Peyer's patch (tissue), 4 donors: ENCODE results near the gene STEAP4.

ENCODE experiments used
- CTCF ChIP-seq, 6 experiments: fragments of 450-650 bp in 4 of 6; fragments of 200-600 bp in 2 of 6; sonication (generic) in 1 of 6; IDR thresholded peaks; one replicate each; pipeline ENCODE4 v1.5.1; 2017 to 2019; ENCODE audit warnings: antibody characterized with exemption in 6 of 6, mild to moderate bottlenecking in 3 of 6, moderate library complexity in 1 of 6
- POLR2A ChIP-seq, 2 donors: fragments of 450-650 bp; IDR thresholded peaks; one replicate each; pipeline ENCODE4 v1.5.1; 2017; ENCODE audit warnings: antibody characterized with exemption in 2 of 2, mild to moderate bottlenecking in 2 of 2, moderate library complexity in 2 of 2

GRCh38 chr7:88322151-88322550 lies 15.5 kb upstream of the STEAP4 start:
- TF ChIP-seq CTCF (IDR thresholded peaks at IDR 0.05), result no peak
- no peak for TF ChIP-seq POLR2A (IDR thresholded peaks at IDR 0.05)
